GM18502 (cell line): Measurements from ENCODE around the gene TTN.
"Not testable (repeated sequence)": the region's sequence is repeated elsewhere in the genome, so short reads cannot be mapped to it uniquely, and the experiment has no call there.

Experiments used
- ATAC-seq: cut with Tn5 transposase; IDR thresholded peaks from one replicate; pipeline ENCODE4 v1.9.1; 2021; ENCODE audit warnings: mild to moderate bottlenecking; ENCODE audit not compliant: unreplicated experiment, poor library complexity

The TTN gene

DNA sequence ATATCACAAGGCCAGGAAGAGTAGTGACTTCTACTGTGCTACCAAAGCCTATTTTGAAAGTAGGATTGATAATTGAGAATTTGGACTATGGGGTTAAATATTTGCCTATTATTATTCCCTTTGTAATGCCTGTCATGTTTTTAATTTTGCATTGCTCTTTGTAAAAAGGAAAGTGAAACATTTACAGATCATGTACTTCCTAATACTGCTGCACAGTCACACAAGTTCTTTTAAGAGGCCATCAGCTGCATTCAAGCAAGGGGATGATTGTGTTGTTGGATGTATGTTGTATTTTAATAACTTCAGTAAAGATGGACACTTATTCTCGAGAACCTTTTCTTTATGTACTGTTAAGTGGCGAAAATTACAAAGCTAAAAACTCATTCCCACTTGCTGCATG lies 256.9 kb downstream of the TTN start:
- ATAC-seq = peak; percentile 73

DNA sequence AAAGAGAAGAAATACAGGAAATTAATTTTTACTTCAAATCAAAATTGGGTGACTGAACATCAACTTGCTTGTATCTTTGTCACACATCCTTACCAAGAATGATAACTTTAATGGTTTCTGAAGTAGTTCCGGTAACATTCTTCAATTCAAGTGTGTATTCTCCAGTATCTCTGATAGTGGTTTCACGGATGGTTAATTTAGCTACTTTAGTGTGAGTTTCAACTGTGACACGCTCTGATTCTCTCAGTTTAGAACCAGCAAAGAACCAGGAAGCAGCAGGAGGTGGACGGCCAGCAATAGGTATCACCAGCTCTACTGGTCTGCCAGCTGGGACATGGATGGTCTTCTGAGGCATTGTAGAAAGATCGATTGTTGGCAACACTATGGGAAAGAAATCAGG lies 264.7 kb downstream of the TTN start:
- ATAC-seq = no peak

DNA sequence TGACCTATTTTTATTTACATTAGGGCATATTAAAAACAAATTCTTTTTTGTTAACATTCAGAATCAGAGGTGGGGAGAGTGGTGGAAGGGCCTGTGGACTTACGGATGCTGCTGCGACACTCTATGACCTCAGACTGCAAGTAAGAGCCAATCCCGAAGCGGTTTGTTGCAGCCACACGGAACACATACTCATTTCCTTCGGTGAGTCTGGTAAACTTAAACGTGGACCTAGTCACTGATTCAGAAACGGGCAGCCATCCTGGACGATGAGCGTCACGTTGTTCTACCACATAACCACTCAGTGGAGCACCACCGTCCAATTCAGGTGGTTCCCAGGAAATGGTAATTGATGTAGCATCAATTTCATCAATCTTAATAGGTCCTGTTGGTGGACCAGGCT lies 265.1 kb downstream of the TTN start:
- ATAC-seq = no peak

DNA sequence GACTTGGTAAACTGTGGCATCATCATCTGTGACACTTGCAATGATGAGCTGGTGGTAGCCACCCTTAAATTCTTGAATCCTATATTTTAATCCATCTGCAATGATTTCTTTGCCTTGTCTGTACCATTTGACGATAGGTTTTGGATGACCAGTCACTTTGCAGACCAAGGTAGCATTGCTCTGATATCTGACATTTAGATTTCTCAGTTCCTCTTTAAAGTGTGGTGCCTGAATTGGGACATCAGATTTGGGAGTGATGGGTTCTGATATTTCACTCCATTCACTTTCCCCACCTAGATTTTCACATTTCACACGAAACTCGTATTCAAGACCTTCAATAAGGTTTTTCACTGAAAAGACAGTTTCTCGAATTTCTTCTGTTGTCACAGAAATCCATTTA lies 271.2 kb downstream of the TTN start:
- no peak for ATAC-seq

DNA sequence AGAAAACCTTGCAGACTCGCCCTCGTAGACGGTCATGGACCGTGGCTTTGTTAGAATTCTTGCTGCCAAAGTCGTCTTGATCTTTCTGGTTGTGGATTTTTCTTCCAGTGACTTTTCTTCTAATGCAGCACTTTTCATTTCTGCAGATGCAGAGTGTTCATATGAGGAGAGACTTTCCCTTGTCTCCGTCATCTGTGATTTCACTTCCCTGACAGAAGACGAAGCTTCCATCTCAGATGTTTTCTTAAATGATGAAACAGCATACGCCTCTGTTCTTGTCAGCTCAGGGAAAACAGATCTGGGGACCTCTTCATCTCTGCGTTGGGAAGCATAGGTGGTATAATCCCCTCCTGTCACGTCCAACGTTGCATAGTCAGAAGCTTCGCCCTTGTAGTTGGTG lies 276.1 kb downstream of the TTN start:
- ATAC-seq = no peak

DNA sequence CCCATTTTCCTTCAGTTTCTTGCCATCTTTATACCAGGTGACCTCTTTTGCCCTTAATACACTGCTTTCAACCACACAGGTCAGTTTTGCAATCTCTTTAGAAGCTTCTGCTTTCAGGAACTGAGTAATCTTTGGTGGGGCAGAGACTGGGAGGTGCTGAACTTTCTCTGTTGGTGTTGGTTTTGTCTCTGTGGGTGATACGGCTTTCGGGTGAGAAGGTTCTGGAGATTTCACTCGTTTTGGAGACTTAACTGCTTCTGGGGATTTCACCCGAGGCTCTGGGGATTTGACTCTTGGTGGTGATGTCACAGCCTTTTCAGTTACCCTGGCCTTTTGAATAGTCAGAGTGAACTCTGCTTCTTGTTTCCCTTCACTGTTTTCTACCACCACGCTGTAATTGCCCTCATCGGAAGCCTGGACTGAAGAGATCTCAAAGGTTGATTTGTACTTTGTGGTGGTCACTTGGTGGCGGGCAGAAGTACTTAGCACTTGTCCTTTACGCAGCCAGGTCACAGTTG lies 276.5 kb downstream of the TTN start:
- ATAC-seq = peak; percentile 96

DNA sequence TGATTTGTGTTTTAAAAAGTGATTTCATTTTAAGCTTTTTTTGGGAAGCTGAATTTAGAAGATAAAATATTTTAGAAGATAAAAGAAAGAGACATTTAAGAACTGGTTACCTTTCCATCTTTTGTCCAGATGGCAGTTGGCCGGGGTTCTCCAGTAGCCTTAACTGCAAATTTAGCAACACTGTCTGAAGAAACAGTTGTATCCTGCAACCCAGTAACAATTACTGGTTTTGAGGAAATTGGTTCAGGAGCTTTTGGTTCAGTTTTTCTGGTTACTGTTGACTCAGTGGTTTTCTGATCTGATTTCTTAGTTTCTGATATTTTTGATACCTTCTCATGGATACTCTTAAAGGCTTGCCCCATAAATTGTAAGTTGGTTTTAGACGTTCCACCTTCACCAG lies 277.1 kb downstream of the TTN start:
- ATAC-seq = no peak

DNA sequence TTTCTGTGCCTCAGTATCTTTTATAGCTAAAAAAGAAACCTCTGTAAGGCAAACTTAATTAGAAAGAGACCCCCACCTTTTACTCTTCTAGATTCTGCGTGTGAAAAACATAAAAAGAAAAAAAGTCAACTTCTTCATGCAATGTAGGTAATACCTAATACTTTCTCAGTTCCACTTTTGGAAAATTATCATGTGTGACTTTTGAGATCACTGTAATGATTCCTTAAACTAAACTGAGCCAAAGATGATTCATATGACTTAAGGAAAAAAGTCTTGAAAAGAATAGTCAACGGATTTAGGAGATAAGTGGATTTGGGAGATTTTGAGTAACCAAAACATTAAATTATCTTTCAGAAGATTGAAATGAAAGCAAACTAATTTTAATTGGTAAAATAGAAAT lies 278.0 kb downstream of the TTN start:
- ATAC-seq = no peak

DNA sequence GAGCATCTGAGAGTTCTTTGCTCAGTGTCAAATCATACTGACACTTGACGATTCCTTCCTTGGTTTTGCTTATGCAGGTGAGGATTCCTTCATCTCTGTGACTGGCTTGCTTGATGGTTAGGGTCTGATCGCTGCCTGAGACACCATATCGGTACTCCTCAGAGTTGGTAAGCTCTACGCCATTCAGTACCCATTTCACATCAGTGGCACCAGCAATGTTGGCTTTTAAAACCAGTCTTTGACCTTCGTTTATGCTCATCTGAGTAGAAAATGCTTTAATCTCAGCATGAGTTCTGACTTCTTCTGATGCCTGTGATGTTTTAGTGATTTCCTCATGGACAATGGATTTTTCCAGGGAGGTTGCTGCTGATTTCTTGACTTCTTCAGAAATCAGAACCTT lies 278.6 kb downstream of the TTN start:
- ATAC-seq = no peak

DNA sequence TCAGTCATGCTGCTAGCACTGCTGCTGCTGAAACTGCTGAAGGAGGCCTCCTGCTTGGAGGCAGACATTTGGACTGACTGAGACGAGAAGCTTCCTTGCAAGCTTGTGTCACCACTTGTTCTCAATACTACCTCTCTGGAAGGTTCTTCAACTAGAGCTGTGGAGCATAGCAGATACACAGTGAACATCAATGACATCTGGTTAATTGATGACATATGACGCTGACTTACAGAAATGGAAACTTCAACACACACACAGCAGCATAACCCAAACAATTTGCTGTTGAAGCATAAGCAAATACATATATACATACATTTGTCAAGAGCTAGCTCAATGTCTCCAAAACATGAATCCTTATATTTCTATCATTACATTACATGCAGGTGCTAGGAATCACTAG lies 279.6 kb downstream of the TTN start:
- no peak for ATAC-seq

DNA sequence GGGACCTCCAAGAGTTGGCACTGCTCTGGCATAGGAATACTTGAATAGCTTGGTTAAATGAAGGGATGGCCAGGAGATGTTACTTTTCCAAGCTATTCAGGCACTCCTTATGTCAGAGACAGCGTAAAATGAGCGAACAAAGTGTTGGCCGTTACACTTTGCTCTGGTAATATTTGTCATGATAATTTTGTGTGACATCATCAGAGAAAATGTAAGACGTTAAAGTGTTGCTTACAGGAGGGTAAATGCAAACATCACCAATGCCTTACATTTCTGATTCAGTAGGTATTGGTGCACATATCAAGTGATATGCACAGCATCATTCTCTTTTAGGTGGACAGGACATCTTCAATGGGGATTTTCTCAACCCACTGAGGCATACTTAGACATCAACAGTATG lies 281.0 kb downstream of the TTN start:
- no peak for ATAC-seq

DNA sequence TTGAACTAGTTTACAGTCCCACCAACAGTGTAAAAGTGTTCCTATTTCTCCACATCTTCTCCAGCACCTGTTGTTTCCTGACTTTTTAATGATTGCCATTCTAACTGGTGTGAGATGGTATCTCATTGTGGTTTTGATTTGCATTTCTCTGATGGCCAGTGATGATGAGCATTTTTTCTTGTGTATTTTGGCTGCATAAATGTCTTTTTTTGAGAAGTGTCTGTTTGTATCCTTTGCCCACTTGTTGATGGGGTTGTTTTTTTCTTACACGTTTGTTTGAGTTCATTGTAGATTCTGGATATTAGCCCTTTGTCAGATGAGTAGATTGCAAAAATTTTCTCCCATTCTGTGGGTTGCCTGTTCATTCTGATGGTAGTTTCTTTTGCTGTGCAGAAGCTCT lies 281.8 kb downstream of the TTN start:
- not testable (repeated sequence) for ATAC-seq

DNA sequence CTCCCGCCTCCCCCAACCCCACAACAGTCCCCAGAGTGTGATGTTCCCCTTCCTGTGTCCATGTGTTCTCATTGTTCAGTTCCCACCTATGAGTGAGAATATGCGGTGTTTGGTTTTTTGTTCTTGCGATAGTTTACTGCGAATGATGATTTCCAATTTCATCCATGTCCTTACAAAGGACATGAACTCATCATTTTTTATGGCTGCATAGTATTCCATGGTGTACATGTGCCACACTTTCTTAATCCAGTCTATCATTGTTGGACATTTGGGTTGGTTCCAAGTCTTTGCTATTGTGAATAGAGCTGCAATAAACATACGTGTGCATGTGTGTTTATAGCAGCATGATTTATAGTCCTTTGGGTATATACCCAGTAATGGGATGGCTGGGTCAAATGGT lies 282.2 kb downstream of the TTN start:
- ATAC-seq = not testable (repeated sequence)

DNA sequence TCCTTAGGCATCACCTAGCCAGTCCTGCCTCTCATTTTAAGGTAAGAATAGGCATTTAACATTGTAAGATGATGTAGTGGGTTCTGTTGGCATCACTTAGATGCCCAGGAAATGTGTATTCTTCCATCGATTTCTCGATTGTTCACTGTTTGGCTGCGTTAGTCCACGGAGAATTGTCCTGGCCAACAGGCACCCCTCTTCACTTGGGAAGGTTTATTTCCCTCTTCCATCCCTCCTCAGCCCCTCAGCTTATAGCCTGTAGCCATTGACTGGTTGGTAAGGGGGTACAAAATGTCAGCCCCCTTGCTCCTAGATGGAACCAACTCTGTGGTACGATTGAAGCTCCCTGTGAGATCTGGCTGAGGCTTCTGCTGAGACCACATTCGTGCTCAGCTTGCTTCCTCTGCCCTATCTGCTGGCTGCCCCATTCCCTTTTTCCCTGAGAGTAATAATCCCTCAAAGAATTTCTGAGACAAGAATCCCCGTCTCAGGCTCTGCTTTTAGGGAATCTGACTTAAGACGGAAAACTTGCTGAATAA lies 283.6 kb downstream of the TTN start:
- ATAC-seq = peak; percentile 4

DNA sequence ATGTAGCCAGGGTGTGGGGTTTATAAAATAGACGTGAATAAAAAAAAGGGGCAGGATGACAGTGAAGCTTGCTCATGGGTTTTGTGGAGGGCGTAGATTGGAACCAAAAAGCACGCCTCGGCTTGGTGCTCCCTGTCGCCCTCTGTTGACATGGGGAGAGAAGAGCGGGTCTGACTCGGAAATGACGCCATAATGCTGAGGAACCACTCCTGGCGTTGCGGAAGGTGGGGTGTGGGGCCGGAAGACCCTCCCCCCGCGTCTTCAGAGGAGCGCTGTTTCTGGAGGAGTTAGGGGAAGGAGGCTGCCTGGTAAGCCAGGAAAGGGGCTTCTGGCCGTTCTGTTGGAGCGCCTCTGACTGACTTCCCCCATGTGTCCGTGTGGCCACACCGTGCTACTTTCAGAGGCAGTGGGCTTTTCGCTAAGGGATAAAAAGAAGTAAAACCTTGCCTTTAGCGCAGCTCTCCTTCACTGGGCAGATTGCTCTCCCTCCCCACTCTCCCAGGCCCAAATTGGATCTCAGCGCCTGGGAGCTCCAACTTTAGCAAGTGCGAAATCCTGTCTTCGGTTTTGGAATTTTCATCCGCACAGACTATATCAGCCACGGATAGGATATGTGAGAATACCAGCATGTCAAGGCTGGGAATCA lies 284.1 kb downstream of the TTN start:
- peak; percentile 97 for ATAC-seq

DNA sequence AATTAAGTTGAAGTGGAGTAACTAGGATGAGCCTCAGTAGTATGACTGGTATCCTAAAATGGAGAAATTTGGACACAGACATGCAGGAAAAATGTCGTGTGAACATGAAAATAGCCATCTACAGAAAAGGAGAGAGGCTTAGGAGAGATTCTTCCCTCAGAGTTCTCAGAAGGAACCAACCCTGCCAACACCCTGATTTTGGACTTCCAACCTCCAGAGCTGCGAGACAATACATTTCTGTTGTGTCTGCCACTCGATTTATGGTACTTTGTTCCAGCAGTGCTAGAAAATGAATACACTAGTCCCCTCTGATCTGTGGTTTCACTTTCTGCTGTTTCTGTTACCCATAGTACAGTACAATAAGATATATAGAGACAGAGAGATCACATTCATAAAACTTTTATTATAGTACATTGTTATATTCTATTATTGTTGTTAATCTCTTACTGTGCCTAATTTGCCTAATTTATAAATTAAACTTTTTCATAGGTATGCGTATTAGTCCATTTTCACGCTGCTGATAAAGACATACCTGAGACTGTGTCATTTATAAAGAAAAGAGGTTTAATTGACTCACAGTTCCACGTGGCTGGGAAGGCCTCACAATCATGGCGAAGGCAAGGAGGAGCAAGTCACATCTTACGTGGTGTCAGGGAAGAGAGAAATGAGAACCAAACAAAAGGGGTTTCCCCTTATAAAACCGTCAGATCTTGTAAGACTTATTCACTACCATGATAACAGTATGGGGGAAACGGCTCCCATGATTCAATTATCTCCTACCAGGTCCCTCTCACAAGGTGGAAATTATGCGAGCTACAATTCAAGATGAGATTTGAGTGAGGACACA lies 285.7 kb downstream of the TTN start:
- ATAC-seq = no peak

DNA sequence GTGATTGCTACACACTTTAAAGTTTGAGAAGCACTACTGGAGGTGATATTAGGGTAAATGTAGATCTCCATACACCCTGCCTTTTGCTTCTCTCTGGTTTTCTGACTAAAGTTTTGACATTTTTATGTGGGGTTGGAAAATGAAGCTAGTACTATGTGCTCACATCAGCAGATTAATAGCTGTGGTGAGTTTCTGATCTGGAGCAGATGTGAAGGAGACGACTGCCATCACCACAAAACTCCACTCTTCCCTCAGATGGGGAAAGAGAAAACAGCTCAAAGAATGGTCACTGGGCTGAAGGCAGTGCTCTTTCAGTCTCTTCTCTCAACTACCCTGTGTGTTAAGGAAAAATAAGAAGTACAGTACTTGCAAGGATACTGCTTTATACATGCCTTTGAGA lies 289.7 kb downstream of the TTN start:
- ATAC-seq = no peak

DNA sequence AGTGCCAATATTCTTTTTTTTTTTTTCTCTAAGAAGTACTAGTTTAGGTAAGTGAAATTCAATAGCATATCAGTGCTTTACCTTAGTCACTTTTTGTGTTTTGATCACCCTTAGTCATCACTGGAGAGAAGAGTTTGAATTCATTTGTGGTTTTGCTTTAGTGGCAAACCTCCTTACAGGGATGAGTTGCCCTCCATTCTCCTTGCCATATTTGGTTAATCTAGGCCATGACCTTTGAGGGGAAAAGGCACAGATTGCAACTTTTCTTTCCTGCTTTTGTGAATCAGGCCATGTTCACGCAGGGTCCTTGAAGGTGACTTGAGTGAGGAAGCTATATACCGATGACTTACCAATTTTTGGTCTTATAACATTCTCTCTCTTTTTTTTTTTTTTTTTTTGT lies 292.6 kb downstream of the TTN start:
- peak; percentile 51 for ATAC-seq

DNA sequence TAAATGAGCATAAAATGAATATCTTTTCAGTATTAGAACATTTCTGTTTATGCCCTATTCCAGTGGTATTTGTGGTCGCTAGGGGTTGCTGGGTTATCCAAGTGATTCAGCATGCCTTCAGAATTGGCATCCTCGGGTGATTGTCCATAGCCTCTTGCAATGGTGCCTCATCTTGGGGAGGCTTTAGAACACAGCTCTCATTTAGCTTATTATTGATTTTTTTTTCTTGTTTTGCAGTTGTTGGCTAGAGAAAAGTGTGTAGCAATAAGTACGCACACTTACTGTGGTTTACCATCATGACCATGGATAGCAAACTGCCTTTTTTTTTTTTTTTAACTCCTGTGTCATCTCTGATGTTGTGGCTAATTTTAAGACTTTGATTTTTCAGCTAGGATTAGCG lies 293.3 kb downstream of the TTN start:
- no peak for ATAC-seq

DNA sequence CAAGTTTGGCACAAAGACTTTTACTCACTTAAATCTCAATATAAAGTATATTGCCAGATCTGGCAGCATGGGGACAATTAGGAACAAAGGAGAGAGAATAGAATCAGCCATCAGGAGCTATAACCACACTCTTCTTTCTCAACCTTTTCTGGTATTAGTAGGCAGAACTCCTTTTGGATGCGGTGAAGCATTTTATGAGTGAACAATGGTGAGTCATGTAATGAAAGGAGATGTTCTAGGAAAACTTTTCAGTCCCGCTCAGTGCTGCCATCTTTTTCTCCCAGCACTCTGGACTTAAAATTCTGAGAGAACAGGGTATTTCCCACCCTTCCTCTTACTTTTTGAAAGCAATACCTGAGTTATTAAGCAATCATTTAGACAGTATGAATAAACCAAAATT lies 294.7 kb downstream of the TTN start:
- no peak for ATAC-seq

DNA sequence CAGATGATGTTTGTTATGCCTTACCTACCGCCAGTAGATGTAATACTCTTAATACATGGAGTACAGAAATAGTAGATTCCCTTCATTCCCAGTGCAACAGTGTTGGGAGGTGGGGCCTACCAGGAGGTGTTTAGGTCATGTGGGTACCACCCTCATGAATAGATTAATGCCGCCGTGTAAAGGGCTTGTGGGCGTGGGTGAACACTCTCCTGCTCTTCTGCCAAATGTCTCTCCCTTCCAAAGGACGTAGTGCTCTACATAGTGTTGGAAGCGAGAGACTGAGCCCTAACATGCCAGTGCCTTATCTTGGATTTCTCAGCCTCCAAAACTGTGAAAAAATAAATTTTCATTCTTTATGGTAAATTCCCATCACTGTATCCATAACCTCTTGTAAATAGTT lies 296.8 kb downstream of the TTN start:
- no peak for ATAC-seq

DNA sequence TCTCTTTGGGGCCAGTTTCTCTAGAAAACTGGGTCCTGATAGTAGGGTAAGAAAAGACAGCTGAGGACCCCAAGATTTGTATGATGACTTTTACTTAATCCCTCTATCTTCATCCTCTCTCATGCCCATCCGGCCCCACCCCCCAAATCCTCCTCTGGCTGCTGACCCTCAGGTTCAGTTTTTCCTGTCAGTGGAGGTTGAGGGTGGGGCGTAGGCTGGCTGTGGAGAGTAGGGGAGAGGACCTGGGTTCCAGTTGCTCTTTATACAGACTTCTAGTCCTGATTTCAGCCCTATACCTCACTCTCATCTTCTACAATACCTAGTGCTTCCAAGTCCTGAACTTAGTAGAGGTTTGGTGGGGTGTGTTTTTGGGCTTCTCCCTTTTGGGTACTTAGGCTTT lies 298.6 kb downstream of the TTN start:
- no peak for ATAC-seq
